ENCODE results near the gene ISOC1. TPM values are rescaled to one million over a fixed set of nuclear protein-coding genes. Genes with fewer than 3 reads are reported as not detected.

ISOC1 gene
- total RNA-seq, 2 experiments from 2014 or later: 6.6 to 7.1 TPM

GRCh38 chr5:129101794-129102193 is 7.2 kb downstream of the ISOC1 start:
- no peaks in the 10 kb centered on the region for H3K9me3 Mint-ChIP-seq
- no peaks in the 10 kb centered on the region for H3K9me3 ChIP-seq (ENCODE audit: control insufficient read depth in 1 of 2, insufficient read depth in 1 of 2, low read length in 2 of 2)
- no peak overlapping the region for H3K4me3 Mint-ChIP-seq
- H3K4me1 Mint-ChIP-seq (ENCODE audit: low read depth): peaks cover 45% of the 10 kb centered on the region
- ChIA-PET POLR2A (no interaction called here), CTCF (no interaction called here)
- H3K4me1 ChIP-seq (ENCODE audit: insufficient read depth, low read length): no peaks in the 10 kb centered on the region
- DNase-seq (no peak), ATAC-seq (ENCODE audit: poor library complexity) (no peak)
- no peaks in the 10 kb centered on the region for H3K27me3 ChIP-seq (ENCODE audit: control insufficient read depth in 1 of 2, insufficient read depth in 2 of 2, low read length in 2 of 2)
- no peak overlapping the region for H3K4me3 ChIP-seq (ENCODE audit: low read length)
- TF ChIP-seq, protein P1, sequence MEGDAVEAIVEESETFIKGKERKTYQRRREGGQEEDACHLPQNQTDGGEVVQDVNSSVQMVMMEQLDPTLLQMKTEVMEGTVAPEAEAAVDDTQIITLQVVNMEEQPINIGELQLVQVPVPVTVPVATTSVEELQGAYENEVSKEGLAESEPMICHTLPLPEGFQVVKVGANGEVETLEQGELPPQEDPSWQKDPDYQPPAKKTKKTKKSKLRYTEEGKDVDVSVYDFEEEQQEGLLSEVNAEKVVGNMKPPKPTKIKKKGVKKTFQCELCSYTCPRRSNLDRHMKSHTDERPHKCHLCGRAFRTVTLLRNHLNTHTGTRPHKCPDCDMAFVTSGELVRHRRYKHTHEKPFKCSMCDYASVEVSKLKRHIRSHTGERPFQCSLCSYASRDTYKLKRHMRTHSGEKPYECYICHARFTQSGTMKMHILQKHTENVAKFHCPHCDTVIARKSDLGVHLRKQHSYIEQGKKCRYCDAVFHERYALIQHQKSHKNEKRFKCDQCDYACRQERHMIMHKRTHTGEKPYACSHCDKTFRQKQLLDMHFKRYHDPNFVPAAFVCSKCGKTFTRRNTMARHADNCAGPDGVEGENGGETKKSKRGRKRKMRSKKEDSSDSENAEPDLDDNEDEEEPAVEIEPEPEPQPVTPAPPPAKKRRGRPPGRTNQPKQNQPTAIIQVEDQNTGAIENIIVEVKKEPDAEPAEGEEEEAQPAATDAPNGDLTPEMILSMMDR (IDR thresholded peaks at IDR 0.05): no peak
- no peak overlapping the region for H3K27ac ChIP-seq (ENCODE audit: low read depth in 1 of 2, low read length in 2 of 2)
- no peak overlapping the region for H3K27ac Mint-ChIP-seq
- intact Hi-C loops (cut with DNase I, micrococcal nuclease): no loop called here
- H3K36me3 Mint-ChIP-seq (ENCODE audit: low read depth): peaks cover 22% of the 10 kb centered on the region
- peaks cover under 1% of the 10 kb centered on the region for H3K36me3 ChIP-seq (ENCODE audit: insufficient read depth, low read length)
- H3K27me3 Mint-ChIP-seq: no peaks in the 10 kb centered on the region

GRCh38 chr5:129103397-129103796 is 8.8 kb downstream of the ISOC1 start:
- TF ChIP-seq, protein P1 (IDR thresholded peaks at IDR 0.05): no peak
- Mint-ChIP-seq H3K4me1 (ENCODE audit: low read depth) (peaks cover 31% of the 10 kb centered on the region), H3K9me3 (no peaks in the 10 kb centered on the region), H3K27ac (no peak overlapping the region), H3K36me3 (ENCODE audit: low read depth) (peaks cover 36% of the 10 kb centered on the region), H3K27me3 (no peaks in the 10 kb centered on the region), H3K4me3 (no peak overlapping the region)
- ATAC-seq (ENCODE audit: poor library complexity): no peak
- POLR2A ChIA-PET: no interaction called here
- Histone ChIP-seq H3K9me3 (ENCODE audit: control insufficient read depth in 1 of 2, insufficient read depth in 1 of 2, low read length in 2 of 2) (no peaks in the 10 kb centered on the region), H3K36me3 (ENCODE audit: insufficient read depth, low read length) (peaks cover 13% of the 10 kb centered on the region), H3K27ac (ENCODE audit: low read depth in 1 of 2, low read length in 2 of 2) (no peak overlapping the region), H3K4me1 (ENCODE audit: insufficient read depth, low read length) (no peaks in the 10 kb centered on the region), H3K4me3 (ENCODE audit: low read length) (no peak overlapping the region), H3K27me3 (ENCODE audit: control insufficient read depth in 1 of 2, insufficient read depth in 2 of 2, low read length in 2 of 2) (no peaks in the 10 kb centered on the region)
- CTCF ChIA-PET: no interaction called here
- intact Hi-C loops (cut with DNase I, micrococcal nuclease): no loop called here
- DNase-seq: no peak

DNA sequence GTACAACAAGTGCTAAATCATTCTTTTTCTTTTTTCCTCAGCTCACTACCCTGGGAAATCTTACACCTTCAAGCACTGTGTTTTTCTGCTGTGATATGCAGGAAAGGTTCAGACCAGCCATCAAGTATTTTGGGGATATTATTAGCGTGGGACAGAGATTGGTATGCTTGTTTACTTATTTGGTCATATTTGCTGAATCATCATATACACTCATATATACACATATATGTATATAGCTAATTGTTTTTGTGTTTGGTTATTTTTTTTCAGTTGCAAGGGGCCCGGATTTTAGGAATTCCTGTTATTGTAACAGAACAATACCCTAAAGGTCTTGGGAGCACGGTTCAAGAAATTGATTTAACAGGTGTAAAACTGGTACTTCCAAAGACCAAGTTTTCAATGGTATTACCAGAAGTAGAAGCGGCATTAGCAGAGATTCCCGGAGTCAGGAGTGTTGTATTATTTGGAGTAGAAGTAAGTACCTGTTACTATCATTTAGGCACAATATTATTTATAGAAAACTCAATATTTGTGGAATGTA is 10.4 kb downstream of the ISOC1 start:
- peaks cover 19% of the 10 kb centered on the region for H3K4me1 Mint-ChIP-seq (ENCODE audit: low read depth)
- Histone ChIP-seq H3K4me3 (ENCODE audit: low read length) (no peak overlapping the region), H3K27ac (ENCODE audit: low read depth in 1 of 2, low read length in 2 of 2) (no peak overlapping the region), H3K9me3 (ENCODE audit: control insufficient read depth in 1 of 2, insufficient read depth in 1 of 2, low read length in 2 of 2) (no peaks in the 10 kb centered on the region), H3K27me3 (ENCODE audit: control insufficient read depth in 1 of 2, insufficient read depth in 2 of 2, low read length in 2 of 2) (no peaks in the 10 kb centered on the region), H3K4me1 (ENCODE audit: insufficient read depth, low read length) (no peaks in the 10 kb centered on the region), H3K36me3 (ENCODE audit: insufficient read depth, low read length) (peaks cover 17% of the 10 kb centered on the region)
- TF ChIP-seq, protein P1 (IDR thresholded peaks at IDR 0.05): no peak
- no peak overlapping the region for H3K27ac Mint-ChIP-seq
- H3K9me3 Mint-ChIP-seq: no peaks in the 10 kb centered on the region
- ChIA-PET POLR2A (no interaction called here), CTCF (interaction anchor here (1.6 kb wide), 1 partner anchor 11 kb away, joined by 8 read pairs; the partner anchor contains the start of gene ISOC1)
- no peak for ATAC-seq (ENCODE audit: poor library complexity)
- peaks cover 49% of the 10 kb centered on the region for H3K36me3 Mint-ChIP-seq (ENCODE audit: low read depth)
- H3K4me3 Mint-ChIP-seq: no peak overlapping the region
- DNase-seq: no peak
- intact Hi-C loops (cut with DNase I, micrococcal nuclease): no loop called here
- H3K27me3 Mint-ChIP-seq: no peaks in the 10 kb centered on the region

Data from CD4-positive, alpha-beta T cell (primary cell).